ENCODE data around the gene SOX13.

The SOX13 gene

GRCh38 chr1:204154568-204155255 lies 81.8 kb downstream of the SOX13 start:
- DNase-seq, result no peak

GRCh38 chr1:204155881-204156280 lies 83.0 kb downstream of the SOX13 start:
- DNase-seq, result no peak

DNA sequence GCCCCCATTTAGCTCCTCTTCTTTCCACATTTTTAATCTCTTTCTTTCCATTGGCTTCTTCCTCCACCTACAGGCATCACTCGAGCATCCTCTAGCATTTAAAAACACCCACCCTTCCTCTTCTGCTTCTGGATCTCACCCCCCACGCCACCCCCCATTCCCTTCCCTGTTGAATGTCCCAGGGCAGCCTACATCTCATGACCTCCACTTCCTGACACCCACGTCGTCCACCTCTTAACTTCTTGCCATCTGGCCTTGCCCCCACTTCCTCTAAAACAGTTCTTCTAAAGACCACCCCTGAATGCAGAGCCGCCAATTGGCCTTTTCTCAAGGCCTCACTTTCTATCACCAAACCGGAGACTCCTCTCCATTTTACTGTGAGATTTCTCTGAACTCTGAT lies 85.0 kb downstream of the SOX13 start:
- DNase-seq, result no peak

- DNase-seq, result no peak
Observed at GRCh38 chr1:204161609-204162493, 88.9 kb downstream of the SOX13 start.

- peak in 1 of 2 experiments; percentile 42 for DNase-seq
Observed at GRCh38 chr1:204162494-204163074, 89.7 kb downstream of the SOX13 start.

- no peak for DNase-seq
Observed at GRCh38 chr1:204166219-204166618, 93.3 kb downstream of the SOX13 start, which contains the start of gene REN. Gene REN (minus strand): TSS chr1:204166337. CDS start chr1:204166293, 44 bp downstream.

DNA sequence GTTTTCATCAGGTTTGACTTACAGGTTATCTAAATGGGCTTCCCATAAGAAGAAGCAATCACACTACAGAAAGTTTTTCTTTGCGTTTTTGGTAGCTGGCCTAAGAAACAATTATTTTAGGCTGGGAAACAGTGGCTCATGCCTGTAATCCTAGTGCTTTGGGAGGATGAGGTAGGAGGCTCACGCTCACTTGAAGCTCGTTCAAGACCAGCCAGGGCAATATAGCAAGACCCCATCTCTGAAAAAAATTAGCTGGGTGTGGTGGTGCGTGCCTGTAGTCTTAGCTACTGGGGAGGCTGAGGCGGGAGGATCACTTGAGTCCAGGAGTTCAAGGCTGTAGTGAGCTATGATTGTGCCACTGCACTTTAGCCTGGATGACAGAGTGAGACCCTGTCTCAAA lies 94.8 kb downstream of the SOX13 start:
- DNase-seq, result no peak

DNA sequence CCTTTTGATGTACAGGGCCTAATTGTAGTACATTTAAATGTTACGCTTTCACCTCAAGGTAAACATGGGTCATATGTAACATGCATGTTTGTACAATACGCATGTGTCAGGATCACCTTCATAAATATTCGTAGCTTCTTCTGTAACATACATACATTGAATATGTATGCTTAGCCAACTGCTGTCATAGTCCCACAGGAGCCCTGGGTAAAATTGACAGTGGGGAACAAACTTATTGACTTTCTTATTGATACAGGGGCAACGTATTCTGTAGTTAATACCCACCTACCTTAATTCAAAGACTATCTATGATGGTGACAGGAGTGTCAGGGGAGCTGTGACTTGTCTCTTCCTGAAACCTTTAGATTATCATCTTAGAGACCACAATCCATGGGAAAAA lies 96.9 kb downstream of the SOX13 start:
- DNase-seq, result no peak

- DNase-seq, result no peak
Observed at GRCh38 chr1:204170494-204171155, 97.7 kb downstream of the SOX13 start.

DNA sequence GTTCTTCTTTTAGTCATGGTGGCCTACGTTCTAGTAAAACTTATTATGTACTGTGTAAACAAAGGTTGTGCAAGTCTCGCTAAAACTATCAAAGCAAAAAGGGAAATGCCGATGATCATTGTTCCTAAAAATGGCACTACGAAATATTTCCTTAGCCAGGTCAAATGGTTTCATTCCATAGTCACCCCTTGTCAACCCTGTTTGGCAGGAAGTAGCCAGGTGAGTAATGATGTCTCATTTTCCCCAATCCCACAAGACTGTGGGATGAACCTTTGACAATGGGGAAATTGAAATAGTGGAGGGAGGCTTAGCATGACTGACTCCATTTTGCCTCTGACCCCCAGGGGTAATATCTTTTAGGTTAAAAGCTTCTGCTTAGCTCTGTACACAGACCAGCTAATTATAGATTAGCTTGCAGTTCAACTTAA lies 98.8 kb downstream of the SOX13 start:
- DNase-seq, result peak; percentile 33 to 56

DNA sequence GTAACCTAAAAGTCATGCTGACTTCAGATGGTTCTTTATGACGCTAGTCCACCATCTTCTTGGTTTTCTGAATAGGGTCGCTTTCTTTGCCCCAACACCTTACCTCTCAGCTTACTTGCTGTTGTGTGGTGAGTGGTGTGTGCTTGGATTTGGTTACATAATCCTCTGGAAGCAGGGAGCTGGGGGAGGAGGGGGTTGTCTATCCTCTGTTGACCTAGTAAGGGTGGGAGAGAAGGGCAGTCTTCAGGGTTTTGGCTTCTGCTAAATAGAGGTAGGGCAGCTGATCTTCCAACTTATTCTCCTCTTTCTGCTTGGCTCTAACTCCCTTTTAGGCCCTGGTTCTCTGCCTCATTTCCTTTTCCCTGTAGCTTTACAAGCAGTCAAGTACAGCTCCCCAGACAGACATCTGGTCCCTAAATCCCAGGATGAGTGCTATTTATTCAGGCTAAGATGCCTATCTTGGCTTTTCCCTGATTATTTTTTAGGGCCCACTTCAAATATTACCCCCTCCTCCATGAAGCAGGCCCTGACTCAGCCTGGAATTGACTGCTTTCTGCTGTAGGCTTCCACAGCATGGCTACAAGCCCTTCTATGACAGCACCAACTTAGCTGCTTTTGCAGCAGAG lies 99.6 kb downstream of the SOX13 start:
- no peak for DNase-seq

DNA sequence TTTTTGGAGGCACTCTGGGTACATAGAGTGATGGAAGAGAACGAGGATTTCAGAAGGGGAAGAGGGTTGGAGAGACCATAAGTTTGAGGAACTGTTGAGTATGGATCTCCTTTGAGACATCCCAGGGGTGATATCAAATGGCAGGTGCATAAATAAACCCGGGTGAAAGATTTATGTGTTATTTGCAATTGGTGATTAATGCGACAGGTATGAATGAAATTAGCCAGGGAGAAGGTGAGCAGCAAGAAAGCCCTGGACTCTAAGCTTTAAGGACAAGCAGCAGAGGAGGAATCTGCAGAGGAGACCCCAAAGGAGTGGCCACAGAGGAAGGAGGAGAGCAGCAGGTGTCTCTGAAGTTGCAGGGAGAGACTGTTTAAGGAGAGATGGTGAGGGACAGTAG lies 102.0 kb downstream of the SOX13 start:
- DNase-seq, result no peak

DNA sequence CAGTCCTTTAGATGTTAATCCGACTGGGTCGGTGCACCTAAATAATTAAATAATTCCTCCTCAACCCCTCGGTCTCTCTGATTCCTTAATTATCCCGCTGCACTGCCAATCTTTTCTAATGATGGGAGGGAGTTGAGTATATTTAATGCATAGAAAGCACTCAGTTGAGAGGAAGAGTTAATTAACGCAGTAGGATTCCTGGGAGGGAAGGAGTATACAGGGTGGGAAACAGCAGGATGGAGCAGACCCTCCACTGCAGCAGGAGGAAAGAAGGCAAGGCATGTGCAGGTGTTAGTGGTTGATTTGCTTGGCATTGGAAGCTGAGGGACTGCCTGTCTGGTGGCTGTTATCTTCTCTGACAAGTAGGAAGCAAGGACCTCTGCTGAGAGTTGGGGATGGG lies 103.1 kb downstream of the SOX13 start:
- no peak for DNase-seq

- DNase-seq, result no peak
Observed at GRCh38 chr1:204177133-204177532, 104.2 kb downstream of the SOX13 start.
